GM23338 (cell line): ENCODE results near the gene UCMA. TPM values are rescaled to one million over a fixed set of nuclear protein-coding genes. Genes with fewer than 3 reads are reported as not detected.

Experiments
- ATAC-seq: fragments of 200-7000 bp; cut with Tn5 transposase; 3 replicates; pipeline ENCODE4 v1.9.1; 2020
- DNase-seq: peaks from one replicate; pipeline ENCODE4 v3.0.0-alpha.2; 2015; ENCODE audit warnings: low spot score
- H2AFZ ChIP-seq: fragments of 200-600 bp; sonication (generic); 2 replicates; pipeline ENCODE4 v1.8.0; 2016; ENCODE audit warnings: antibody characterized with exemption, mild to moderate bottlenecking, moderate library complexity
- H3F3A ChIP-seq: fragments of 200-600 bp; sonication (generic); replicated peaks from 2 replicates; pipeline ENCODE4 v1.8.0; 2017; ENCODE audit warnings: antibody characterized with exemption, mixed run types, low read depth
- H3K27ac ChIP-seq: fragments of 200-600 bp; sonication (generic); 2 replicates; pipeline ENCODE4 v1.6.1; 2016; ENCODE audit warnings: low read depth
- H3K27me3 ChIP-seq: fragments of 200-600 bp; sonication (generic); 2 replicates; pipeline ENCODE4 v1.8.0; 2016; ENCODE audit warnings: mild to moderate bottlenecking, mixed run types, moderate library complexity; ENCODE audit not compliant: insufficient read depth
- H3K36me3 ChIP-seq: fragments of 200-600 bp; sonication (generic); 2 replicates; pipeline ENCODE4 v1.8.0; 2016; ENCODE audit warnings: mild to moderate bottlenecking; ENCODE audit not compliant: insufficient read depth
- H3K4me1 ChIP-seq: fragments of 200-600 bp; sonication (generic); 2 replicates; pipeline ENCODE4 v1.8.0; 2016; ENCODE audit warnings: mild to moderate bottlenecking, moderate library complexity; ENCODE audit not compliant: insufficient read depth
- H3K4me2 ChIP-seq: fragments of 200-600 bp; sonication (generic); 2 replicates; pipeline ENCODE4 v1.7.1; 2017; ENCODE audit warnings: mixed run types
- H3K4me3 ChIP-seq: fragments of 200-600 bp; sonication (generic); 2 replicates; pipeline ENCODE4 v1.6.1; 2016; ENCODE audit warnings: mixed run types
- H3K79me2 ChIP-seq: fragments of 200-600 bp; sonication (generic); replicated peaks from 2 replicates; pipeline ENCODE4 v1.8.0; 2017; ENCODE audit warnings: mild to moderate bottlenecking; ENCODE audit not compliant: insufficient read depth
- H3K9me2 ChIP-seq: fragments of 200-600 bp; sonication (generic); 2 replicates; pipeline ENCODE4 v1.8.0; 2017; ENCODE audit not compliant: insufficient read depth
- H4K20me1 ChIP-seq: fragments of 200-600 bp; sonication (generic); replicated peaks from 2 replicates; pipeline ENCODE4 v1.8.0; 2017; ENCODE audit warnings: mild to moderate bottlenecking; ENCODE audit not compliant: insufficient read depth
- H3K27ac Mint-ChIP-seq: 2 replicates; pipeline ENCODE4 v1.8.0; 2020; ENCODE audit warnings: inconsistent platforms, mild to moderate bottlenecking, moderate library complexity, mixed read lengths
- H3K27me3 Mint-ChIP-seq: 3 replicates; pipeline ENCODE4 v1.8.0; 2022; ENCODE audit warnings: low read depth, mild to moderate bottlenecking, moderate library complexity, mixed read lengths, inconsistent platforms; ENCODE audit not compliant: insufficient read depth, poor library complexity
- H3K36me3 Mint-ChIP-seq: 3 replicates; pipeline ENCODE4 v1.8.0; 2021; ENCODE audit warnings: low read depth, mild to moderate bottlenecking, inconsistent platforms, moderate library complexity, mixed read lengths
- H3K4me1 Mint-ChIP-seq: 3 replicates; pipeline ENCODE4 v1.8.0; 2020; ENCODE audit warnings: mild to moderate bottlenecking, inconsistent platforms, mixed read lengths
- H3K4me3 Mint-ChIP-seq: 3 replicates; pipeline ENCODE4 v1.8.0; 2021; ENCODE audit warnings: moderate library complexity, mild to moderate bottlenecking, inconsistent platforms, mixed read lengths
- H3K9me3 Mint-ChIP-seq: 3 replicates; pipeline ENCODE4 v1.8.0; 2020; ENCODE audit warnings: moderate library complexity, mild to moderate bottlenecking, inconsistent platforms, mixed read lengths
- ETS1 ChIP-seq: IDR thresholded peaks from 2 replicates; pipeline ENCODE4 v1.6.1; 2016; ENCODE audit warnings: antibody characterized with exemption
- EZH2phosphoT487 ChIP-seq: fragments of 200-600 bp; sonication (generic); IDR thresholded peaks from one replicate; pipeline ENCODE4 v1.8.1; 2018; ENCODE audit warnings: antibody characterized with exemption; ENCODE audit not compliant: unreplicated experiment
- JUNB ChIP-seq: IDR thresholded peaks from one replicate; pipeline ENCODE4 v1.6.1; 2016; ENCODE audit warnings: antibody characterized with exemption; ENCODE audit not compliant: unreplicated experiment
- REST ChIP-seq: IDR thresholded peaks from one replicate; pipeline ENCODE4 v1.6.1; 2018; ENCODE audit warnings: antibody characterized with exemption; ENCODE audit not compliant: unreplicated experiment
- STAT1 ChIP-seq: IDR thresholded peaks from one replicate; pipeline ENCODE4 v1.6.1; 2016; ENCODE audit warnings: antibody characterized with exemption; ENCODE audit not compliant: unreplicated experiment
- ZNF114 ChIP-seq: fragments of 250-450 bp; sonication (Bioruptor Pico); IDR thresholded peaks from 2 replicates; pipeline ENCODE4 v1.5.0; 2020; ENCODE audit warnings: mild to moderate bottlenecking, moderate library complexity
- ZNF331 ChIP-seq: fragments of 250-450 bp; sonication (Bioruptor Pico); IDR thresholded peaks from 2 replicates; pipeline ENCODE4 v1.5.0; 2020; ENCODE audit warnings: low read depth, mild to moderate bottlenecking, moderate library complexity
- polyA plus RNA-seq: library from polyadenylated mRNA; unstranded; fragments of >200 nt; fragmentation: Nextera tagmentation; extraction: Ambion mirVana; gene quantifications from 2 replicates; pipeline ENCODE4 v1.2.1, GENCODE V29; 2016
- total RNA-seq: library from RNA; depleted of rRNA; stranded (reverse); fragments of >200 nt; shearing (Covaris generic); gene quantifications from 2 replicates; pipeline ENCODE4 v1.2.3, GENCODE V29; 2014
- TF ChIP-seq, protein P1 (sequence below): fragments of 250-450 bp; sonication (Bioruptor Pico); IDR thresholded peaks from 2 replicates; pipeline ENCODE4 v1.5.0; 2020; ENCODE audit warnings: mild to moderate bottlenecking, moderate library complexity

UCMA gene
- total and polyA plus RNA-seq, 2 experiments from 2014 or later, result 12.7 to 16.7 TPM

GRCh38 chr10:13183625-13184024, 50.5 kb downstream of the UCMA start:
- H3K36me3 Mint-ChIP-seq, result peaks cover 98% of the 10 kb centered on the region
- H3K27ac Mint-ChIP-seq, result no peak overlapping the region
- H3K9me3 Mint-ChIP-seq, result peaks cover 6% of the 10 kb centered on the region; the same call in 1 of the 3 replicates

More at GRCh38 chr10:13183625-13184024, 50.5 kb downstream of the UCMA start:
- H2AFZ ChIP-seq, result no peak overlapping the region
- 0 out of 2 replicates have a peak, but pooled peaks cover 4% of the 10 kb centered on the region for H3F3A ChIP-seq
- no peak for TF ChIP-seq ETS1
- TF ChIP-seq, protein P1, sequence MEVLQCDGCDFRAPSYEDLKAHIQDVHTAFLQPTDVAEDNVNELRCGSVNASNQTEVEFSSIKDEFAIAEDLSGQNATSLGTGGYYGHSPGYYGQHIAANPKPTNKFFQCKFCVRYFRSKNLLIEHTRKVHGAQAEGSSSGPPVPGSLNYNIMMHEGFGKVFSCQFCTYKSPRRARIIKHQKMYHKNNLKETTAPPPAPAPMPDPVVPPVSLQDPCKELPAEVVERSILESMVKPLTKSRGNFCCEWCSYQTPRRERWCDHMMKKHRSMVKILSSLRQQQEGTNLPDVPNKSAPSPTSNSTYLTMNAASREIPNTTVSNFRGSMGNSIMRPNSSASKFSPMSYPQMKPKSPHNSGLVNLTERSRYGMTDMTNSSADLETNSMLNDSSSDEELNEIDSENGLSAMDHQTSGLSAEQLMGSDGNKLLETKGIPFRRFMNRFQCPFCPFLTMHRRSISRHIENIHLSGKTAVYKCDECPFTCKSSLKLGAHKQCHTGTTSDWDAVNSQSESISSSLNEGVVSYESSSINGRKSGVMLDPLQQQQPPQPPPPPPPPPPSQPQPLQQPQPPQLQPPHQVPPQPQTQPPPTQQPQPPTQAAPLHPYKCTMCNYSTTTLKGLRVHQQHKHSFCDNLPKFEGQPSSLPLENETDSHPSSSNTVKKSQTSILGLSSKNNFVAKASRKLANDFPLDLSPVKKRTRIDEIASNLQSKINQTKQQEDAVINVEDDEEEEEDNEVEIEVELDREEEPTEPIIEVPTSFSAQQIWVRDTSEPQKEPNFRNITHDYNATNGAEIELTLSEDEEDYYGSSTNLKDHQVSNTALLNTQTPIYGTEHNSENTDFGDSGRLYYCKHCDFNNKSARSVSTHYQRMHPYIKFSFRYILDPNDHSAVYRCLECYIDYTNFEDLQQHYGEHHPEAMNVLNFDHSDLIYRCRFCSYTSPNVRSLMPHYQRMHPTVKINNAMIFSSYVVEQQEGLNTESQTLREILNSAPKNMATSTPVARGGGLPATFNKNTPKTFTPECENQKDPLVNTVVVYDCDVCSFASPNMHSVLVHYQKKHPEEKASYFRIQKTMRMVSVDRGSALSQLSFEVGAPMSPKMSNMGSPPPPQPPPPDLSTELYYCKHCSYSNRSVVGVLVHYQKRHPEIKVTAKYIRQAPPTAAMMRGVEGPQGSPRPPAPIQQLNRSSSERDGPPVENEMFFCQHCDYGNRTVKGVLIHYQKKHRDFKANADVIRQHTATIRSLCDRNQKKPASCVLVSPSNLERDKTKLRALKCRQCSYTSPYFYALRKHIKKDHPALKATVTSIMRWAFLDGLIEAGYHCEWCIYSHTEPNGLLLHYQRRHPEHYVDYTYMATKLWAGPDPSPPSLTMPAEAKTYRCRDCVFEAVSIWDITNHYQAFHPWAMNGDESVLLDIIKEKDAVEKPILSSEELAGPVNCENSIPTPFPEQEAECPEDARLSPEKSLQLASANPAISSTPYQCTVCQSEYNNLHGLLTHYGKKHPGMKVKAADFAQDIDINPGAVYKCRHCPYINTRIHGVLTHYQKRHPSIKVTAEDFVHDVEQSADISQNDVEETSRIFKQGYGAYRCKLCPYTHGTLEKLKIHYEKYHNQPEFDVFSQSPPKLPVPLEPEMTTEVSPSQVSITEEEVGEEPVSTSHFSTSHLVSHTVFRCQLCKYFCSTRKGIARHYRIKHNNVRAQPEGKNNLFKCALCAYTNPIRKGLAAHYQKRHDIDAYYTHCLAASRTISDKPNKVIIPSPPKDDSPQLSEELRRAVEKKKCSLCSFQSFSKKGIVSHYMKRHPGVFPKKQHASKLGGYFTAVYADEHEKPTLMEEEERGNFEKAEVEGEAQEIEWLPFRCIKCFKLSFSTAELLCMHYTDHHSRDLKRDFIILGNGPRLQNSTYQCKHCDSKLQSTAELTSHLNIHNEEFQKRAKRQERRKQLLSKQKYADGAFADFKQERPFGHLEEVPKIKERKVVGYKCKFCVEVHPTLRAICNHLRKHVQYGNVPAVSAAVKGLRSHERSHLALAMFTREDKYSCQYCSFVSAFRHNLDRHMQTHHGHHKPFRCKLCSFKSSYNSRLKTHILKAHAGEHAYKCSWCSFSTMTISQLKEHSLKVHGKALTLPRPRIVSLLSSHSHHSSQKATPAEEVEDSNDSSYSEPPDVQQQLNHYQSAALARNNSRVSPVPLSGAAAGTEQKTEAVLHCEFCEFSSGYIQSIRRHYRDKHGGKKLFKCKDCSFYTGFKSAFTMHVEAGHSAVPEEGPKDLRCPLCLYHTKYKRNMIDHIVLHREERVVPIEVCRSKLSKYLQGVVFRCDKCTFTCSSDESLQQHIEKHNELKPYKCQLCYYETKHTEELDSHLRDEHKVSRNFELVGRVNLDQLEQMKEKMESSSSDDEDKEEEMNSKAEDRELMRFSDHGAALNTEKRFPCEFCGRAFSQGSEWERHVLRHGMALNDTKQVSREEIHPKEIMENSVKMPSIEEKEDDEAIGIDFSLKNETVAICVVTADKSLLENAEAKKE, result no peak
- TF ChIP-seq ZNF114, result no peak
- no peak for TF ChIP-seq JUNB
- no peak for TF ChIP-seq EZH2phosphoT487
- TF ChIP-seq STAT1, result no peak
- TF ChIP-seq ZNF331 (CRISPR knock-in tag), result no peak
- TF ChIP-seq REST, result no peak
- no peak overlapping the region for H3K4me3 Mint-ChIP-seq
- DNase-seq (no peak), ATAC-seq (no peak)
- H3K36me3 ChIP-seq, result peaks cover 91% of the 10 kb centered on the region
- 0 out of 2 replicates have a peak, but pooled peaks cover 1% of the 10 kb centered on the region for H3K79me2 ChIP-seq
- H3K4me2 ChIP-seq, result no peak overlapping the region
- no peaks in the 10 kb centered on the region for H3K27me3 ChIP-seq
- no peaks in the 10 kb centered on the region for H3K4me1 Mint-ChIP-seq
- H4K20me1 ChIP-seq, result peaks cover 9% of the 10 kb centered on the region
- H3K4me3 ChIP-seq, result no peak overlapping the region
- H3K9me2 ChIP-seq, result no peaks in the 10 kb centered on the region
- H3K4me1 ChIP-seq, result no peaks in the 10 kb centered on the region
- no peaks in the 10 kb centered on the region for H3K27me3 Mint-ChIP-seq
- no peak overlapping the region for H3K27ac ChIP-seq
